ENCODE measurements around the gene RSPH1.

RSPH1 gene

GRCh38 chr21:42509244-42509643 lies 13.2 kb upstream of the RSPH1 start:
- TF ChIP-seq YY1 (IDR thresholded peaks at IDR 0.05; ENCODE audit: low read depth) (no peak), EP300 (IDR thresholded peaks at IDR 0.05; ENCODE audit: borderline replicate concordance) (no peak), TEAD4 (IDR thresholded peaks at IDR 0.05) (no peak), CEBPB (IDR thresholded peaks at IDR 0.05) (no peak), RAD21 (IDR thresholded peaks at IDR 0.05; ENCODE audit: low read depth) (no peak), FOXM1 (IDR thresholded peaks at IDR 0.05; ENCODE audit: borderline replicate concordance, low read depth) (no peak), ZBTB7A (IDR thresholded peaks at IDR 0.05; ENCODE audit: low read depth) (no peak), TAF1 (IDR thresholded peaks at IDR 0.05; ENCODE audit: low read depth) (no peak), NFIC (IDR thresholded peaks at IDR 0.05) (no peak), EGR1 (IDR thresholded peaks at IDR 0.05) (no peak), CREB1 (IDR thresholded peaks at IDR 0.05; ENCODE audit: low read depth) (no peak)
- TF ChIP-seq, protein P1, sequence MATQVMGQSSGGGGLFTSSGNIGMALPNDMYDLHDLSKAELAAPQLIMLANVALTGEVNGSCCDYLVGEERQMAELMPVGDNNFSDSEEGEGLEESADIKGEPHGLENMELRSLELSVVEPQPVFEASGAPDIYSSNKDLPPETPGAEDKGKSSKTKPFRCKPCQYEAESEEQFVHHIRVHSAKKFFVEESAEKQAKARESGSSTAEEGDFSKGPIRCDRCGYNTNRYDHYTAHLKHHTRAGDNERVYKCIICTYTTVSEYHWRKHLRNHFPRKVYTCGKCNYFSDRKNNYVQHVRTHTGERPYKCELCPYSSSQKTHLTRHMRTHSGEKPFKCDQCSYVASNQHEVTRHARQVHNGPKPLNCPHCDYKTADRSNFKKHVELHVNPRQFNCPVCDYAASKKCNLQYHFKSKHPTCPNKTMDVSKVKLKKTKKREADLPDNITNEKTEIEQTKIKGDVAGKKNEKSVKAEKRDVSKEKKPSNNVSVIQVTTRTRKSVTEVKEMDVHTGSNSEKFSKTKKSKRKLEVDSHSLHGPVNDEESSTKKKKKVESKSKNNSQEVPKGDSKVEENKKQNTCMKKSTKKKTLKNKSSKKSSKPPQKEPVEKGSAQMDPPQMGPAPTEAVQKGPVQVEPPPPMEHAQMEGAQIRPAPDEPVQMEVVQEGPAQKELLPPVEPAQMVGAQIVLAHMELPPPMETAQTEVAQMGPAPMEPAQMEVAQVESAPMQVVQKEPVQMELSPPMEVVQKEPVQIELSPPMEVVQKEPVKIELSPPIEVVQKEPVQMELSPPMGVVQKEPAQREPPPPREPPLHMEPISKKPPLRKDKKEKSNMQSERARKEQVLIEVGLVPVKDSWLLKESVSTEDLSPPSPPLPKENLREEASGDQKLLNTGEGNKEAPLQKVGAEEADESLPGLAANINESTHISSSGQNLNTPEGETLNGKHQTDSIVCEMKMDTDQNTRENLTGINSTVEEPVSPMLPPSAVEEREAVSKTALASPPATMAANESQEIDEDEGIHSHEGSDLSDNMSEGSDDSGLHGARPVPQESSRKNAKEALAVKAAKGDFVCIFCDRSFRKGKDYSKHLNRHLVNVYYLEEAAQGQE (IDR thresholded peaks at IDR 0.05; ENCODE audit: low read depth): no peak
- TF ChIP-seq, protein P2, sequence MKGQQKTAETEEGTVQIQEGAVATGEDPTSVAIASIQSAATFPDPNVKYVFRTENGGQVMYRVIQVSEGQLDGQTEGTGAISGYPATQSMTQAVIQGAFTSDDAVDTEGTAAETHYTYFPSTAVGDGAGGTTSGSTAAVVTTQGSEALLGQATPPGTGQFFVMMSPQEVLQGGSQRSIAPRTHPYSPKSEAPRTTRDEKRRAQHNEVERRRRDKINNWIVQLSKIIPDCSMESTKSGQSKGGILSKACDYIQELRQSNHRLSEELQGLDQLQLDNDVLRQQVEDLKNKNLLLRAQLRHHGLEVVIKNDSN (IDR thresholded peaks at IDR 0.05): no peak

DNA sequence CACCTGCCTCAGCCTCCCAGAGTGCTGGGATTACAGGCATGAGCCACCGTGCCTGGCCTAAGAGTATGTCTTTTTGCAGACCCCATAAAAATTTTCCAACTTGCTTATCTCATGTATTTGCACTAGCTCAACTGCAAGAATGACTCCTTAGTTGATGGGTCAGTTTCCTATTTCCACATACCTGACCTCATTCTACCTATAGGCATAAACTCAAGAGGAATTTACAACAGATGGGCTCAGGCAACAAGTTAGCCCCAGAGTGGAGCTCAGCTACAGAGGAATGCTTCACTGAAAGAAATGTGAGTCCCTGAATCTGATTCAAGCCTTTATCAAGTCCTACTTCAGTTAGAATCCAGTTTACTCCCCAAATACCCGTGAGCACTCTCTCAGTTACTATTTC lies 12.3 kb upstream of the RSPH1 start:
- TF ChIP-seq YY1 (IDR thresholded peaks at IDR 0.05; ENCODE audit: low read depth): no peak
- TF ChIP-seq, protein P1 (IDR thresholded peaks at IDR 0.05; ENCODE audit: low read depth): no peak
- TF ChIP-seq TCF12 (IDR thresholded peaks at IDR 0.05; ENCODE audit: low read depth): no peak
- no peak for TF ChIP-seq NFIC (IDR thresholded peaks at IDR 0.05)
- TF ChIP-seq FOXM1 (IDR thresholded peaks at IDR 0.05; ENCODE audit: borderline replicate concordance, low read depth): no peak
- no peak for TF ChIP-seq EP300 (IDR thresholded peaks at IDR 0.05; ENCODE audit: borderline replicate concordance)
- no peak for TF ChIP-seq TAF1 (IDR thresholded peaks at IDR 0.05; ENCODE audit: low read depth)
- TF ChIP-seq ZBTB7A (IDR thresholded peaks at IDR 0.05; ENCODE audit: low read depth): no peak
- no peak for TF ChIP-seq EGR1 (IDR thresholded peaks at IDR 0.05)
- no peak for TF ChIP-seq RAD21 (IDR thresholded peaks at IDR 0.05; ENCODE audit: low read depth)
- no peak for TF ChIP-seq CEBPB (IDR thresholded peaks at IDR 0.05)
- TF ChIP-seq MAX (IDR thresholded peaks at IDR 0.05): no peak
- no peak for TF ChIP-seq TEAD4 (IDR thresholded peaks at IDR 0.05)

DNA sequence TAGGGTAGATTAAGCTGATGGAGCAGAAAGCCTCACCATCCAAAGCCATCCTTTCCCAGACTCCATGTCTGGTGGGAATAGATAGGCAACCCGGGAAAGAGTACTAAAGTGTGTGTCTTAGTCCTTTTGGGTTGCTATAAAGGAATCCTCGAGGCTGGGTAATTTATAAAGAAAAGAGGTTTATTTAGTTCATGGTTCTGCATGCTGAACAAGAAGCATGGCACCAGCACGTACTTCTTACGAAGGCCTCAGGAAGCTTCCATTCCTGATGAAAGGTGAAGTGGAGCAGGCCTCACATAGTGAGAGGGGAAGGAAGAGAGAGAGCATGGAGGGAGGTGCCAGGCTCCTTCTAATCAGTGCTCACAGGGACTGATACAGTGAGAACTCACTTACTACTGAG lies 11.4 kb upstream of the RSPH1 start:
- TF ChIP-seq ZBTB7A (IDR thresholded peaks at IDR 0.05; ENCODE audit: low read depth) (no peak), YY1 (IDR thresholded peaks at IDR 0.05; ENCODE audit: low read depth) (no peak), CEBPB (IDR thresholded peaks at IDR 0.05) (no peak), NFIC (IDR thresholded peaks at IDR 0.05) (no peak), EGR1 (IDR thresholded peaks at IDR 0.05) (no peak), EP300 (IDR thresholded peaks at IDR 0.05; ENCODE audit: borderline replicate concordance) (no peak), TEAD4 (IDR thresholded peaks at IDR 0.05) (no peak)
- TF ChIP-seq, protein P2 (IDR thresholded peaks at IDR 0.05): no peak

- no peak for TF ChIP-seq YY1 (IDR thresholded peaks at IDR 0.05; ENCODE audit: low read depth)
- no peak for TF ChIP-seq ZBTB7A (IDR thresholded peaks at IDR 0.05; ENCODE audit: low read depth)
- no peak for TF ChIP-seq EP300 (IDR thresholded peaks at IDR 0.05; ENCODE audit: borderline replicate concordance)
- TF ChIP-seq, protein P2 (IDR thresholded peaks at IDR 0.05): no peak
- TF ChIP-seq NFIC (IDR thresholded peaks at IDR 0.05): no peak
- no peak for TF ChIP-seq RAD21 (IDR thresholded peaks at IDR 0.05; ENCODE audit: low read depth)
- TF ChIP-seq, protein P1 (IDR thresholded peaks at IDR 0.05; ENCODE audit: low read depth): no peak
- TF ChIP-seq TCF12 (IDR thresholded peaks at IDR 0.05; ENCODE audit: low read depth): no peak
Measured at GRCh38 chr21:42505090-42505726, 9.2 kb upstream of the RSPH1 start.
